ENCODE results near the gene GTPBP4.

Gene GTPBP4

DNA sequence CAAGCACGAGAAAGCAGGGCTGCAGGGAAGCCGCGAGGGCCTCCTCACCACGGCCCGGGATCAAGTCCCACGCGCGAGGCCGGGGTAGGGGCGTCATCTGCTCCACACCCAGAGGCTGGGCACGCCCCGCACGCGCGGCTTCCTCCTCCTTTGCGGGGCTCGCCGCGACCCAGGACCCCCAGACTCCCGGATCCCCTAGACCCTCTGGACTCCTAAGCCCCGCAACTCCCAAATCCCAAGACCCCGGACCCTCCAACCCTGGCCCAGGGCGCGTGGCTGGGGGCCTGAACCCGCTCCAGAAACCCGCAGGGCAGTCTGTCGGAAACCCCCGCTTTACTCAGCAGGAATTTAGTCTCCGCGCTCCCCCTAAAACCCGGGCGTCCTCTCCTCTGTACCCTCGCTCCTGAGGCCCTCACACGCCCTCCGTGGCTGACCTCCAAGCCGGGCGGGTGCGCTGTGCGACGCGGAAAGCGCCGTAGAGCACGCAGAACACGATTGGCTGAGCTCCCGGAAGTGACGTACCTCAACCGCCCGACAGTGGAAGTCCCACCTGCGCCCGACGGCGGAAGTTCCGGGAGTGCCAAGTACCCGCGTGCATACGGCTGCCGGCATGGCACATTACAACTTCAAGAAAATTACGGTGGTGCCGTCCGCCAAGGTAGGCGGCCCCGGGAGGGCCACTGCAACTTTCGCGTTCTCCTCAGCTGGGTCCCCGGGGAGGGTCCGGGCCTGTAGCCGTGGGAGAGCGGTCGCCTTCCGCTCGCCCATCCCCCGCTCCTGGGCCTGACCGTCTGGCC, at the start of gene GTPBP4:
GTPBP4 (plus strand) TSS at position 565 of the 797 bp plus-strand sequence; CDS start at position 611, 46 bp downstream.
- peak; percentile 76 to 83 for DNase-seq

DNA sequence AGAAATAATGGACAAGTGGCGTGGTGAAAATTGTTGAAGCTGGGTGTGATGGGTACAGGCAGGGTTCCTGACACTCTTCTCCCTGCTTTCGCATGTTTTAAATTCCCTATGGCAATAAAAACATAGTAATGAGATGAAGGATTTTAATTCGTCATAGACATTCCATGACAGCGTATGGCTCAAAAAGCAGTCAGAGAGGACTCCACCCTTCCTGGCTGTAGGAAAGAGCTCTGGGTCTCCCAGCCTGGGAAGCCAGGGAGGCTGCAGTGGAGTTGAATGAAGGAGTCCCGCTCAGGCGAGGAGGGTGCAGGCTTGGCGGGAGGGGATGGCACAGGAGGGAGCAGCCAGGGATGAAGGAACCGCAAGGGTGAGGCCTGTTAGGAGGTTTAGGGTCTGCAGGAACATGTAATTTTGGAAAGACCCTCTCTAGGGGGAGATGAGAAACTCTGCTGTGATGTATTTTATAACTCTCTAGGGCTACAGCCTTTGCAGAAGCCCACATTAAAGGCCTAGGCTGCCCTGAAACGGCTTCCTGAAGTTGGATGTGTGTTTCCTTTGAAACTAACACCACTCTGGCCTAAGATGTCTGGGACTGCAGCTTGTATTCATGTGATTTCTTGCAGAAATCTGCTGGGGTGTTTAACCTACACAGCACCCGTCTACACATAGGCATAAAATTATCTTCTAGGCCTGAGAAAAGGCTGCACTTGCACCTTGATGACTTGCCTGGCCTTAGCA, 49.1 kb upstream of the GTPBP4 start:
- no peak for DNase-seq

DNA sequence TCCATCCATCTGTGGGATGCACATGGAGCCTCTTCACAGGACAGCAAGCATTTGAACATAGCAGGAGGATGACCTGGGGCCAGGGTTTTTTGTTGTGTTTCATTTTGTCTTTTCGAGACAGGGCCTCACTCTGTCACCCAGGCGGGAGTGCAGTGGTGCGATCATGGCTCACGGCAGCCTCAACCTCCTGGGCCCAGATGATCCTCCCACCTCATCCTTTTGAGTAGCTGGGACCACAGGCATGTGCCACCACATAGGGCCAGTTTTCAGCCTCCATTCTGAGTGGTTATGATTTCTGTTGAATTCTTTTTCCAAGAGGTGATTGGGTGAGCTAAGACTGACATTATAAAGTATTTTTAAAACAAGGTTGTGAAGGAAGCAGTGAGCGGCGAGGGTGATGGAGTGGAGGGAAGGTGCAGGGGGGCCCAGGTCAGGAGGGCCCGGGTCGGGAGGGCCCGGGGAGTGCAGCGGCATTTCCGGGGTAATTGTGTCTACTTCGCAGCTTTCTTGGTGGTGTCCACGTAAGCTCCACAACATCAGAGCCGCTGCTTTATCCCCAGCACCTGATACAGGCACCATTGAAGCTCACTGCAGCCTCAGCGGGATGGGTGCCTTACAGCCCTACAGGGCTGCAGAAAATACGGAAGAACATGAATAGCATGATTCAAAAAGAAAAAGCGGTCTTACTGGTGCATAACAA, 44.8 kb upstream of the GTPBP4 start:
- no peak for DNase-seq

- no peak for DNase-seq
Observed at GRCh38 chr10:944034-944831, 44.0 kb upstream of the GTPBP4 start.

GRCh38 chr10:945778-946177, 42.5 kb upstream of the GTPBP4 start:
- DNase-seq = no peak

DNA sequence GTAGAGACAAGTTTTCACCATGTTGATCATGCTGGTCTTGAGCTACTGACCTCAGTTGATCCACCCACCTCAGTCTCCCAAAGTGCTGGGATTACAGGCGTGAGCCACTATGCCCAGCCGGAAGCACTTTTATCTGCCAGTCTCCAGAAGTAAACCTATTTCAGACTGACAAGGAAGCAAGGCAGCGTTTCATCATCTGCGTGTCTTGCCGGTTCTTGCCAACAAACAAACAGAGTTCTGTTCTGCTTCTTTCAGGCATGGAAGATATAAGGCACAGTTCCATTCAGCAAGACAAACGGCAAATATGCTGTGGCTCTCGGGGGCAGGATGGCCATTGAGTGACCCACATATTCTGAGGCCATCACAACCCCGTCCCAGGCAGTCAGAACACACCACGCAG, 41.2 kb upstream of the GTPBP4 start:
- no peak for DNase-seq

- DNase-seq = no peak
Observed at GRCh38 chr10:947881-948280, 40.4 kb upstream of the GTPBP4 start.

DNA sequence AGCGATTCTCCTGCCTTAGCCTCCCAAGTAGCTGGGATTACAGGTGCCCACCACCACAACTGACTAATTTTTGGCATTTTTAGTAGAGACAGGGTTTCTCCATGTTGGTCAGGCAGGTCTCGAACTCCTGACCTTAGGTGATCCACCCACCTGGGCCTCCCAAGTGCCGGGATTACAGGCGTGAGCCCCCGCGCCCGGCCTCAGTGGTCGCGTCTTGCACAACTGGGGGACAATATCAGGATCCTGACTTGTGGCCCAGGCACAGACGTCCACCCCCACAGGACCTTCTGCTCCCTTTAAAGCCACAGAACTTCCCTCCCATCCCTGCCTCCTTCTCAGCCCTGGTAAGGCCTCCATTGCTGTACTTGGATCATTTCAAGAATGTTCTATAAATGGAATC, 39.9 kb upstream of the GTPBP4 start:
- no peak for DNase-seq

DNA sequence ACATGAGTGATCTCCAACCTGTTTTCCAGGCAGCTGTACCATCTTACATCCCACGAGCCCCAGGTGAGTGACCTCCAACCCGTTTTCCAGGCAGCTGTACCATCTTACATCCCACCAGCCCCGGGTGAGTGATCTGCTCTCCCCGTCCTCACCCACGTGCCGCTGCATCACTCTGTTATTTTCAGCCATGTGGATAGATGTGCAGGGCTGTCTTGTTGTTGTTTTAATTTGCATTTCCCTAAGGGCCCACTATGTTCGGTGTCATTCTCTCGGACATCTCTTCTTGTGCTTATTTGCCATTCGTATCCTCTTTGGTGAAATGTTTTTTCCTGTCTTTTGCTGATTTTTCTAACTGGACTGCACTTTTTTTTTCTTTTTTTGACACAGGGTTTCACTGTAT, 38.8 kb upstream of the GTPBP4 start:
- DNase-seq = no peak

GRCh38 chr10:953836-954235, 34.4 kb upstream of the GTPBP4 start:
- no peak for DNase-seq

DNA sequence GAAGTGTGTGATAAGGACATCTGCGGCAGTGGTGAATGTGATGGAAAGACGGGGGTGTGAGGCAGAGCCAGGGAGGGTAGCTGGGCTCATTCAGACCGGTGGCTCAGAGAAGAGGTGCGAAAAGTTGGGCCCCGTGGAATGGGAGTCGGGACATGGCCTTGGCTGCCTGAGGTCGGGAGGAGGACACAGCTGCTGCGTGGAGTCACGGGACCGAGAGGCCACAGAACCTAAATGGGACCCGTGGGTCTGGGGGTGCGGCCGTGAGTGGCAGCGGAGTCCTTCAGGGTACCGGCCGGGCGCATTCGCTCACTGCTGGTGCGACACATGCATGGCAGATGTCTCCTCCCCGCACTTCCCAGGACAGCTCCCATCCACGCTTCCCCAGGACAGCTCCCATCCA, 33.8 kb upstream of the GTPBP4 start:
- DNase-seq = no peak

DNA sequence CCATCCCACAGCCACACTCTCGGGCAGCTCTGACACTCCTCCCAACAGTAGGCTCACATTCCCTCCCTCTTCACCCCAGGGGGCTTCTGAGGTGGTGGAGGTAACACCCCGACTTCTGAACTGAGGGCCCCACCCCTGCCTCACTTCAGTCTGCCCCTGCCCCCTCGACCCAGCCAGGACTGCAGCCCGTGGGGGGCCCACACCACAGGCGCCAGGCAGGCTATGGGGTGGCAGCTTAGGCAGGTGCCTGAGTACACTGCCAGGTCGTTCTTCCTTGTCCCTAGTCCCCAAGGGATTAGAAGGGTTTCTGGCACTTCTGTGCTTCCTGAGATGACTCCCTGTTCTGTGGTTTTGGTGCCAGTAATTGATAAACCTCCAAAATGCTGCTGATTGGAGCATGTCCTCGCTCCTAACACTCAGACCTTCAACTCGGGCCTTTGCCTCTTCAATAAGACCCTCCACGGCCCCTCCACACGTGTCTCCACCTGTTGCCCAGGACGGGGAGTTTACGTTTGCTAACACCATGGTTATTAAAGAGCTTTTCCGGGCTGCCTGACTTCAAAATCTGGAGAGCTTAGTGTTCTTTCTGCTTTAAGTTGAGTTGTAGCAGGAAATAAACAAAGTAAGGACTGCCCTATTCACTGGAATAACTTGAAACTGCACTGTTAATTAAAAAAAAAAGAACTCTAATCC, 33.0 kb upstream of the GTPBP4 start:
- no peak for DNase-seq

GRCh38 chr10:955820-956217, 32.4 kb upstream of the GTPBP4 start:
- no peak for DNase-seq

DNA sequence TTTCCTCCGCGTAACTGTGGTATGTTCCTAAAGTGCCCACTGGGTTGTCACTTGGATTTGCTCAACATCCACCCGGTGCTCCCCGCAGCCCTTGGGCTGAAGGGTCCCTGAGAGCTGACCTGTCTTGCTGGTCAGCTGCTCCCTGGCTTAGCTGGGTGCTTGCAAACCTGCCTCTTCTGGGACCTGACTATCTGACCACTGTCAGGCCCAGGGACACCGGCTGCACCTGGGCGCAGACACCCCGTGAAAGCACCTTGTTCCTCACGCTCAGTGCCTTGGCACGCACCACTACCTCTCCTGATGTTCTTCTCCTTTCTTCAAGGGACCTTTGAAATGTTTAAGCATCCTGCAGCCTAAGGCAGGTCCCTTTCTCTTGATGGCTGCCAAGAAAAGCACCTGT, 30.1 kb upstream of the GTPBP4 start:
- DNase-seq = no peak

GRCh38 chr10:958856-959255, 29.4 kb upstream of the GTPBP4 start:
- DNase-seq = no peak

DNA sequence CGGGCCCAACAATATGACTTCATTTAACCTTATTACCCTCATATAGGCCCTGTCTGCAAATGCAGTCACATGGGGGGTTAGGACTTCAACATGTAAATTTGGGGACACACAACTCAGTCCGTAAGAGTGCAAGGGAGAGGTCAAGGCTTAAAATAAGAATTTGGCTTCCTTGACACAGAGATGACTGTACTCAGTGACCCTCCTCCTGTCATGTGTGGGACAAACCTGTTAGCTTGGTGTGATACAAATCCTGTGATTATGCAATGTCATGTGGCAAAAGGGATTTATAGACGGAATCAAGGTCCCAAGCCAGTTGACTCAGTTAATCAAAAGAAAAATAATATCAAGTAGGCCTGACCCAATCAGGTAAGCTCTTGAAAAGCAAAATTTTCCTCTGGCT, 25.9 kb upstream of the GTPBP4 start:
- no peak for DNase-seq

DNA sequence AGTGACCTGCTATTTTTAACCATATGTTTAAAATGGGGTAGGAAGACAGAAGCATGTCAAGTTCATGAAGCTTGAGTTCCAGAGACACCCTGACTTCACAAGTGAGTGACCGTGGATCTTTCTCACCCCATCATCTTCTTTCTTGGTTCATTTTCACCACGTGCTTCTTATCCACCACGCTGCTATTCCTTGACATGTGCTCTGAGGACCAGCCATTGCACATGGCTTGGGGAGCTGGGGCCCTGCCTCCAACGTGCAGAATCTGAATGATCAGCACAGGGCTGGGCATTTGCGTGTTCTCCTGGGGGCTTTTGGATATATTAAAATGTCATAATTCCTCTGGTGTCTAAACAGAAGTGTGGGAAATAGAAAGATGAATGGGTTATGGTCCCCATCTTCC, 25.0 kb upstream of the GTPBP4 start:
- DNase-seq = no peak

DNA sequence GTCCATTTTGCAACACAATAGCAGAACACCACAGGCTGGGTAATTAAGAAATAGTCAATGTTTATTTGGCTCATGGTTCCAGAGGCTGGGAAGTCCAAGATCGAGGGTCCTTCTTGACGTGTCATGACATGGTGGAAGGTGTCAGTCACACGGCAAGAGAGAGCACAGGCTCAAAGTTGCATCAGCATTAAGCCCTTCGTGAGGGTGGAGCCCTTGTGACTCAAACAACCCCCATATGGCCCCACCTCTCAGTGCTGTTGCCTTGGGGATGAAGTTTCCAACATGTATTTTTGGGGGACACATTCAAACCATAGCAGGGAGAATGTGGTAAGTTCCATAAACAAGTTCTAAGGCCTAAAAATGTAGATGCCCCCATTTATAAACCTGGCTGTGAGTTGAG, 24.6 kb upstream of the GTPBP4 start:
- no peak for DNase-seq

DNA sequence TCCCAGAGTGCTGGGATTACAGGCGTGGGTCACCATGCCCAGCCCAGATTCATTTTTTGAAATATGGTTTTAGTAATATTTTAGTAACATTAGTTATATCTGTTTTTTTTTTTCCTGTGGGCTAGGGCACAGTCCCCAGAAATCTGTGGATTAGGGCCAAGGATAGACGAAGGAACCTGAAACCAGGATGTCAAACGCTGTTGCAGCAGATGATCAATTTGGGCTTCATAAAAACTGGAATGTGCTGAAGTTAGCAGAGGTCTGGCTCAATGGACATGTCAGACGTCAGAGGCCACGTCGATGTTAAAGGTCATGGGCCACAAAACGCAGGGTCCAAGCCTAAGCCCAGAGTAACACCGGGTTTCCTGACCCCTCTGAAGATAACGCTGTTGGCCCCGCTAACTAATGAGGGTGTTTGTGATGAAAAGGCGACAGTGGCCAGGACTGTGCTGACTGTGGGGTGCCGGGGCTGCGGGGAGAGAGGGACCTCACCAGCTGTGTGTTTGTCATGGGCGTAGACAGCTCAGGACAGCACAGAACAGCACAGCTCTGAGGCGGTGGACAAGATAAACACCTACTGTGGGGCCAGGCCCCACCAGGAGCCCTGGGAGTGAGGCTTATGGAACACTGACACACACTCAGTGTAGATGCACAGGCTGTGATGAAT, 23.8 kb upstream of the GTPBP4 start:
- no peak for DNase-seq

DNA sequence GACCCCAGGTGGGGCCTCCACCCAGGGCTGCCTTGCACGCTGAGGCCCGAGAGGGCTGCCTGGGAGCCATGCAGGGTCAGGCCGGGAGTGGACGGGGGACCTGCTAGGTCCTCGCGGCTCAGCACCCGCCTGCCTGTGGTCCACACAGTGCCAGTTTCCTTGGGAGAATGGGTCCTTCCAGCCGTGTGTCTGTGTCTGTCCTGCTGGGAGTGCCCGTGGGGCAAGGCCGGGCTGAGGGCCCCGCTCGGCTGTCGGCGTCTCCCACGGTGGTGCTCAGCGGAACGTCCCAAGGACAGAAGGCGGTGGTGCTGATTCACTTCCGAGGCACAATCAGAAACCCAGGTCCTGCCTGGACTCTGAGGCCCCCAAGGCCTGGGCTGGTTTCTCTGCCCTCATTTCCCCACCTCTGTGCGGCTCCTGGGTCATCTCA, 23.2 kb upstream of the GTPBP4 start:
- DNase-seq = no peak

- no peak for DNase-seq
Observed at GRCh38 chr10:966466-967235, 21.6 kb upstream of the GTPBP4 start.
